GDM1 (cell line): Measurements from ENCODE around the gene LZTR1.

Source experiments
- DNase-seq: peaks from one replicate; lab custom pipeline; 2025; lab: John Stamatoyannopoulos, UW

The LZTR1 gene

DNA sequence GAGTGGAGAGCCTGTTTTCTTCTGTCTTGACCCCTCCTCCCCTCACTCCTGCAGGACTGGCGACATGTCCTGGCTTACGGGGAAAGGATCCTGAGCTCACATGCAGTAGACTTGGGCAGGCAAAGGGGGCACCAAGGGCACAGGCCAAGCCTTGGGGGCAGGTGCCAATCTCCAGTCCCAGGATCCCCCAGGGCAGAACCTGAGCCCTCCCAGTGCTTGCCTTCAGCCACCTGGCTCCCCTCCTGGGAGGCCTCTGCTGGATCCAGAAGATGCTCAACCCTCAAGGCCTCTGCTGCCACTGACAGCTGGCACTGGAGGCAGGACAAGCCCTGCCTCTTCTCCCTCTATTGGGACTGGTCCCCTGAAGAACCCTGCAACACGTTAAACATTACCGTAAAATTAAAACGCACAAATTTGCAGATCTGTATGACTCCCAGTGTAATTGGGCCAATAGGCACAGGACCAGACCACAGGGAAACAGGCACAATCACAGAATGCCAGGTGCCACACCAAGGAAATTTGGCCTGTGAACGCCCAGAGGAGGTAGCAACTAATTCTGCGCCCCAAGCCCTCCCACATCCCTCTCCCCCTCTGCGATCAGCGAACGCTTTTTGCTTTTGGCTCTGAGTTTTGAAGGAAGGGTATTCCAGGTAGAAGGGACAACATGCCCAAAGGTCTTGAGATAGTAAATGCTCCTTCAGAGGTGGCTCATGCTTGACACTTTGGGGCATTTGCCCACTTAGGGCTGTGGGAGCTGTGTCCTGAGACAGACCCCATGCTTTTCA is 967 bp upstream of the LZTR1 start:
- DNase-seq = no peak

DNA sequence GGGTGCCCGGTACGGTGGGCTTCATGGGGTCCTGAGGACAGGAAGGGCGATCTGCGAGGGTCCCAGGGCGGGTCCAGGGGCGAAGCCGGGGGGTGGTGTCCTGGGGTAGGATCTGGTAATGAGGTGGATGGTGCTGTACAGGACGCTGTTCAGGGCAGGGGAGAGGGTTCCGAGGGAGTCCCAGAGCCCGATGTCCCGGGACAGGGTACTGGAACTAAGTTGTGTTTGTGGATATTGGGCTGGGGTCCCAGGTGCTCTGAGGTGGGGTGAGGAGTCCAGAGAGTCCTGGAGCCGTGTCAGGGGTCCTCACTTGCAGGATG is 426 bp downstream of the LZTR1 start:
- no peak for DNase-seq

DNA sequence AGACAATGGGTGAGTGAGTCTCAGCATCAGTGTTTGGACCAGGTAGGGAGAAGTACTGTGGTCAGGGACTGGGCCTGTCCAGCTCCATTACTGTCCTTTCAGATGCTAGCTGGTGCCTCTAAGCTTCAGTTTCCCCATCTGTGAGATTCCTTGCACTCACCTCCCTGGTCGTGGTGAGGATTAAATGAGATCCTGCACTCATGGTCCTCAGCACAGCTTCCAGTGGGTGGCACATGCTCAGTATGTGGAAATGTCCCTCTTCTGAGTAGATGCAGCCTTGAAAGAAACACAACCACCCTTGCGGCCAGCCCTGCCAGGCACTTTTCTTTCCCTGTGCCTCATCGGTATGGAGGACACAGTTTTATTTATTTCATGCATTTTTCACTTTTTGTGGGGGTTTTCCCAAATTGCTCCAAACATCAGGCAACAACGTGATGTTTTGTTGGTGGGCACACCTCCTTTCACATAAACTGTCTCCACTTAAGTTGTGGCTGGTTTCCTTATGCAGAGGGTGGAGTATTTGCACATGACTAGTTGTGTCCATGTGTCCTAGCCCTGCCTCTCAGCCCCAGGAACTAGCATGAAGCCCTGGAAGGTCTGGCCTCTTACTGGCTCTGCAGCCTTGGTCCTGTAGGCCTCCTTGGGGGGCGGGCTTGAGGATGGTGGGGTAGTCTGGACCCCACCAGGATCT is 1.1 kb downstream of the LZTR1 start:
- DNase-seq = no peak

DNA sequence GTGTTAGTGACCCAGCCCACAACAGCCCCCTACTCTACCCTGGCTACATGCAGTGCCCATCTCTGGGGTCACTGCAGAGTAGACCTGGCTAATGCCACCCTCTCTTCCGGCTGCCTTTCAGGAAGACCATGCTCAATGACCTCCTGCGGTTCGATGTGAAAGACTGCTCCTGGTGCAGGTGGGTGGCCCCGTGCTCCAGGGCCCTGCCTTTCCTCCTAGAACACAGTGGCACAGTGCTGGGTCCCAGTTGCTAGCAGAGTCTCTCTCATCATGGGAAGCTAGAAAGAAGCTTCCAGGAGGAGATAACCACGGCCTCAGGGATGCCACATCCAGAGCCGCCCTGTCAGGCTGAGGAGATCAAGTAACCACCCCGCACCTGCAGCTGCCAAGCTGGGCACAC is 3.6 kb downstream of the LZTR1 start:
- DNase-seq = no peak

DNA sequence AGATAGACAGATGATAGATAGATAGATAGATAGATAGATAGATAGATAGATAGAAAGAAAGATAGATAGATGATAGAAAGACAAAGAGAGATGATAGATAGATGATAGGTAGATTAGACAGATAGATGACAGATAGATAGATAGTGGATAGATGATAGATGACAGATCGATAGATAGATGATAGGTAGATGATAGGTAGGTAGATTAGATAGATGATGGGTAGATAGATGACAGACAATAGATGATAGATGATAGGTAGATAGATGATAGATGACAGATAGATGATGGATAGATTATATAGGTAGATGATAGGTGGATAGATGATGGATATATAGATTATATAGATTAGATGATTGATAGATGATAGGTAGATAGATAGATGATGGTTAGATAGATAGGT is 4.3 kb downstream of the LZTR1 start:
- no peak for DNase-seq

DNA sequence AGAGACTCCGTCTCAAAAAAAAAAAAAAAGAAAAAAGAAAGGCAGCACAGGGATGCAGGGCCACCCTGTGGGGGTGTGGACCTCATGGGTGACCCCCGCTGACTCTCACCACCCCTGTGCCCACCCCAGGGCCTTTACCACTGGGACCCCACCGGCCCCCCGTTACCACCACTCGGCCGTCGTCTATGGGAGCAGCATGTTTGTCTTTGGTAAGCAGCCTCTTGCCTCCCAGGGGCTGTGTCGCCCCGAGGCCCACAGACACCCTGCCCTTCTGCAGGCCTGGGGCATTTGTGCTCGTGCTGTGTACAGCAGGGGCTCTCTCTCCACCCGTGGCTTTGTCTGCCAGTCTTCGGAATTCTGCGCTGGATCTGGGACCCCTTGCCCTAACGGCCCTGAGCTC is 5.3 kb downstream of the LZTR1 start:
- no peak for DNase-seq

DNA sequence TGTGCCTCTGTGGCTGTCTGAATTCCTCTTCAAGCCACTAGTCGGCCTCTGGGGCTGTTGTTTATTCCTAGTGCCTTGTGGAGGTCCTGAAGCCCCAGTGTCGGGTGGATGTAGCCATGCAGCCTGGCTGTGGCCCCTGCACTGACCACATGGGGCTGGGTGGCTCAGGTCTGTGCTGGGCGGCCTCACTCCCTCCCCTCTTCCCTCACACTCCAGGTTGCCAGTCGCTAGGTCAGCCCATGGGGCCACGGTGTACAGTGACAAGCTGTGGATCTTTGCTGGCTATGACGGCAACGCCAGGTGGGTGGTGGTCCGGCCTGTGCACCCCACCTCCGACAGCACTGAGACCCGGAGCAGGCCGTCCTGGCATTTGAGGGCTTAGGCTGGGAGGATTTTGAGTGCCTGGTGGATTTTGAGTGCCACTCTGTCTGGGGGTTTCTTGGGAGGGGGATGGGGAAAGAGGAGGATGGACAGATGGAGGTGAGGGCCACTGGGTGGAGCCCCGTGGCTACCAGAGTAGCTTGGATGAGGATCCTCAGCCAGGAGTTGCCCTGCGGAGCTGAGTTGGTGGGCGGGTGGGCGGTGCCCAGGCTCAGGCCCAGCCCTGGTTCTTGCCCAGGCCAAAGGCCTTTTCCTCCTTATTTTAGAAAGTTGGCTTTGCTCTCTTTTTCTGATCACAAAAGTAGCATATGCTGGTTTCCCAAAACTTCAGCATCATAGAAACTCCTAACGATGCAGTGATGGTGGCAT is 6.7 kb downstream of the LZTR1 start:
- DNase-seq = no peak

DNA sequence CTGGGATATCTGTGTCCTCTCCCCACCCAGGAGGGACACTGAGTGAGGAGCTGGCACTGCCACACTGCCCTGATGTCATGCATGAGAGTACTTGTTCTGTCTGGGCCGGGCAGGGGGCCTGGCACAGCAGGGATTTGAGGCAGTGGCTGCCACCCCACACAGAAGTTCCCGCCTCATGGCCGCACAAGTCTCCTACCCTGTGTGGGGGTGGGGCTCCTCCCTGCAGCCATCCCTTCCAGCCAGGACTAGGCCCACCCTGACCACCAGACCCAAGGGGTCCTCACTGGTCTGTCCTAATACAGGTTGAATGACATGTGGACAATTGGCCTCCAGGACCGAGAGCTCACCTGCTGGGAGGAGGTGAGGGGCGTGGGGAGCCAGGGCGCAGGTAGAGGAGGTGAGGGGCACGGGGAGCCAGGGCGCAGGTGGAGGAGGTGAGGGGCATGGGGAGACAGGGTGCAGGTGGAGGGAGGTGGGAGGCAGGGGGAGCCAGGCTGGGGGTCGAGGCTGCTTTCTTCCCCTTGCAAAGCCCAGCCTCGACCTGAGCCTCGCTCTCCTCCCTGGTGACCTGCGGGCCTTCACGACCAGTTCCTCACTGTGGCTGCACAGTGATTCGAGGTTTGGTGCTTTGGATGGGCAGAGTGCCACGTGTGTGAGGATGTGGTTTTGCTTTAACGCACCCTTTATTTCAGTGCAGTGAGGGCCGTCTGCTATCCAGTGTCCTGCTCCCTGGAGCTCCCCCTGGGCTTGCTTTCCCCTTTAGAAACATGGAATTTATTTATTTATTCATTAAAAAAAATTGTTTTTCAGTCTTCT is 7.4 kb downstream of the LZTR1 start:
- no peak for DNase-seq

DNA sequence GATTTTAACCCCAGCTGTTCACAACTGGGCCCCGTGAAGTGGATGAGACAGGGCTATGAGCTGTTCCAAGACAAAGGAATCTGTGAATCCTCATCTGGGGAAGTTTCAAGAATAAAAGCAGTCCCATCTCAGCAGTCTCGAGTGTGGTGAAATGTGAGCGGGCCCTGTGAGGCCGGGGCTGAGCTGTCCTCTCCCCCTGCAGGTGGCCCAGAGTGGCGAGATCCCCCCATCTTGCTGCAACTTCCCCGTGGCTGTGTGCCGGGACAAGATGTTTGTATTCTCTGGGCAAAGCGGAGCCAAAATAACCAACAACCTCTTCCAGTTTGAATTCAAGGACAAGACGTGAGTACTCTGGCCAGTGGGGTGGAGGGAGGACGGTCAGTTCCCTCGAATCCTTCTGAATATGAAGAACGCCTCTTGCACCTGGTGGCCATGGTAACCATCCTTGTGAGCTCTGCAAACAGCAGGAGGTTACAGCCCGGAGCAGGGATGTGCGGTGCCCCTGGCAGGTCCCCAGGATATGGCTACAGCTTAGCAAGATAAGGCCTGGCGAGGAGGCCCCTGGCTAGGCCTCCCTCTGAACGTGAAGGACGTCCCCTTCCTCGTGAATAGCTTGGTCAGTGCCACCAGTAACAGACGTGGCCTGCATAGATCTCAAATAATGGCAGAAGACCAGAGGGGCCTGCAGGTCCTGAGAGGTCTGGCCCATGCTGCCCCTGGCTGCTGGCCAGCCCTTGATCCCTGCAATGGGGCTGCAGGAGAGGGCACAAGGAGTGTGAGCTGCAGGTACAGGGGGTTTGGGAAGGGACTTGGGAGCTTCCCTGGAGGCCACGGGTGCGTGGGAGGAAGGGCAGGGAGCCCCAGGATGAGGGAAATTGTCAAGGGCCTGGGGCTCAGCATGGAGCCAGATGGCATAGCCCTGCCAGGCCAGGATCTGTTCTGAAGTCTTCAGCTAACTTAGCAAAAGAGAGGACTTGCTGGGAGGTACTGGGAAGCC is 8.4 kb downstream of the LZTR1 start:
- DNase-seq = no peak

DNA sequence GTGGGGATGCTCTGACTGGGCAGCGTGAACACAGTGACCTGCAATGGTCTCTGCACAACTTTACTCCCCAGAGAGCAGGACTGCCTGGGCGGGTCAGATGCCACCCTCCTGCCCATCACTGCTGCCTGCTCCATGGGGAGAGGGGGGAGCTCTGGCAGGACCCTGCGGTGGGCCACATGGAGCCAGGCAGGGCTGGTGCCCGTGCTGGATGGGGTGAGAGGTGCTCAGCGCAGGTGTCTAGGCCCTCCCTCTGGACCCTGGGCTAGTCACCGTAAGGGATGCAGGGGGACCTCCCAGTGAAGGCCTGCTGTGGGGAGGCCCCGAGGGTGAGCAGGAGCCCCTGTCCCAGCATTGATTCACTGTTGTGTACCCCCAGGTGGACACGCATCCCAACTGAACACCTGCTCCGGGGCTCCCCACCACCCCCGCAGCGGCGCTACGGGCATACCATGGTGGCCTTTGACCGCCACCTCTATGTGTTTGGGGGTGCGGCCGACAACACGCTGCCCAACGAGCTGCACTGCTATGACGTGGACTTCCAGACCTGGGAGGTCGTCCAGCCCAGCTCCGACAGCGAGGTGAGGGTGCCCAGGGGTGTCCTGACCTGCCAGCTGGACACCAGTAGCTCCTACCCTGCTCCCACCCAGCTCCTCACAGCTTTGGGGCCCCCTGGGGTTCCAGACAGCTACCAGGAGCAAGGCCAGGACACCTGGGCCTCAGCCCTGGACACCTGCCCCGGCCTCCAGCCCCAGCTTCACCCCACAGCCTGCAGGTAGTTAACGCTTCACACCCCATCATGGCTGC is 9.4 kb downstream of the LZTR1 start:
- no peak for DNase-seq

DNA sequence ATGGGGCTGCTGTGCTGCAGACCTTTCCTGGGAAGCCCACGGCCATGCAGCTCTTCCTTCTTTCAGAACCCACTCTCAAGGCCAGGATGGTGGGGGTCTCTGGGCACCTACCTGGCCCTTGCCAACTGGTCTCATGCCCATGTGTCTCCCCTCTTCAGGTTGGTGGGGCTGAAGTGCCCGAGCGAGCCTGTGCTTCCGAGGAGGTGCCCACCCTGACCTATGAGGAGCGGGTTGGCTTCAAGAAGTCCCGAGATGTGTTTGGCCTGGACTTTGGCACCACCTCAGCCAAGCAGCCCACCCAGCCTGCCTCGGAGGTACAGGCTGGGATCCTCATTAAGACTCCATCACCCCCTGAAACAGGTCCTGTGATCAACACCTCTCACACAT is 10.0 kb downstream of the LZTR1 start:
- DNase-seq = no peak

DNA sequence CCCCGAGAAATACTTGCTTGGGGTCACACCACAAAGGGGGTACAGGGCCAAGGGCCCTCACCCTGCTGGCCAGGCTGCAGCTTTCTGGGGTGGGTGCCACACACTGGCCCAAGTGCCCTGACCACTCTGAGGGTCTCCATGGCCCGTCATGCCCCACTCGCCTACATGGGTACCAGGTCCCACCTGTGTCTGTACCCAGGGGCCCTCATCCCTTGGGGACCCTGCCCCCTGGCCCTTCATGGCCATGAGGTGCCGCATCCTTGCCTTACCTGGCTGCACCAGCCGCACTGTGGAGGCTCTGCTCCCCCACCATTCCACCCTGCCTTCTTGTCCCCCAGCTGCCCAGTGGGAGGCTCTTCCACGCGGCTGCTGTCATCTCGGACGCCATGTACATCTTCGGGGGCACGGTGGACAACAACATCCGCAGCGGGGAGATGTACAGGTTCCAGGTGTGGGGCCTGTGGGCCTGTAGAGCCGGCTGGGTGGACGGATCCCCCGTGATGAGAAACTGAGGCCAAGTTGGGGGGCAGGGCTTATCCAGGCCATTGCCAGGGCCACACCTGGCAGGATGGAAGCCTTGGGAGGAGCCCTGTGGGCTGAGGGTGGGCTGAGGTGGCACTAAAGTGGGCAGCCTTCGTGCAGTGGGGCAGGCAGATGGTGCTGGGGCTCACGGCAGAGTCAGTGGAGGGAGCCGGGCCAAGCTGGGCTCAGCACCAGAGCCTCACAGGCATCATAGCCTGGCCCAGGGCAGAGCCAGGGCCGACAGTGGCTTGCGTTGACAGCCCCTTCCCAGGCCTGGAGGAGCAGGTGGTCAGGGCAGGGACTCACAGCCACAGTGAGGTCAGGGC is 10.6 kb downstream of the LZTR1 start:
- no peak for DNase-seq

DNA sequence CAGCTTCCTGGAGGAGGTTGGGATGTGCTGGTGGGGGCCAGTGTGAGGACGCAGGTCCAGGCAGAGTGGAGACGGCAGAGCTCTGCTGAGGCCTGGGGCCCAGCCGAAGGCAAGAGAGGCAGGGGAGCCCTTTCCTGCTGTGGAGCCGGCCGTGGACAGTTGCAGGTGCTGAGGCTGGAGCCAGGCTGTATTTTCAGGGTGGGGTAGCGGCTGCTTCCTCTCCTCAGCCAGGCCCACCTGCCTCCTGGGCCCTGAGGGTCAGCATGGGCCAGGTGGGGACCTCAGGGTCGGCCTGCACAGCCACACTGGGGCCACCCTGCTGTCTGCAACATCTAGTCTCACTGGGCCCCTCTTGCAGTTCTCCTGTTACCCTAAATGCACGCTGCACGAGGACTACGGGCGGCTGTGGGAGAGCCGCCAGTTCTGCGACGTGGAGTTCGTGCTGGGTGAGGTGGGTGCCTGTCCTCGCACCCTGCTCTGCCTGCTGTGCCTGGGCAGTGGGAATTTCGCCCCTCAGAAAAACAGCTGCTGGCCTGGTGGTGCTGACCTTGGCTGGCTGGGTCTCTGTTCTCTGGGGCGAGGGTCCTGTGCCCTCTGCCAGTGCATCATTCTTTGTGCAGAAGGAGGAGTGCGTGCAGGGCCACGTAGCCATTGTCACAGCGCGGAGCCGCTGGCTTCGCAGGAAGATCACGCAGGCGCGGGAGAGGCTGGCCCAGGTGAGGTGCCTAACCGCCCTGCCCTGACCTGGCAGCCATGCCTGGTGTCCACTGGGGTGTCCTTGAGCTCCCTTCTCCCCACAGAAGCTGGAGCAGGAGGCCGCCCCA is 11.4 kb downstream of the LZTR1 start:
- no peak for DNase-seq

DNA sequence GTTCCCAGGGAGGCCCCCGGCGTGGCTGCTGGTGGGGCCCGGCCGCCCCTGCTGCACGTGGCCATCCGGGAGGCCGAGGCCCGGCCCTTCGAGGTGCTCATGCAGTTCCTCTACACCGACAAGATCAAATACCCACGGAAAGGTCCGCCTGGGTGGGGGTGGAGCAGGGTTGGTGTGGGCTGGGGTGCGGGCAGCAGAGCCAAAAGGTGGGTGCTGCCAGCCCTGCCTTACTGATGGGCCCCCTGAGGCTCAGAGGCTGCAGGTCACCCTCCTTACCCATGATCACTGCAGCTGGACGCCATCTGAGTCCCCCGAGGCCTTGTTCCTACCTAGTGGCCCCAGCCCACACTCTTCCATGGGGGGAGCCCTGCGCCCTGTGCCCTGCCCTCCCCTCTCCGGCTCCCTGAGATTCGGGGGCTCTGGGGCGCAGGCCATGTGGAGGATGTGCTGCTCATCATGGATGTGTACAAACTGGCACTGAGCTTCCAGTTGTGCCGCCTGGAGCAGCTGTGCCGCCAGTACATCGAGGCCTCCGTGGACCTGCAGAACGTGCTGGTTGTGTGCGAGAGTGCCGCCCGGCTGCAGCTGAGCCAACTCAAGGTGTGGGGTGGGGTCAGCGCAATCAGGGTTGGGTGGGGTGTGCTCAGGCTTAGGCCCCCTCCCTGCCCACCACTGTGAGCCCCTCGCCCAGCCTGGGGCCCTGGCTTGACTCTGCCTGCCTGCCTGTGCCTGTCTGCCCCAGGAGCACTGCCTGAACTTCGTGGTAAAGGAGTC is 12.2 kb downstream of the LZTR1 start:
- DNase-seq = no peak

DNA sequence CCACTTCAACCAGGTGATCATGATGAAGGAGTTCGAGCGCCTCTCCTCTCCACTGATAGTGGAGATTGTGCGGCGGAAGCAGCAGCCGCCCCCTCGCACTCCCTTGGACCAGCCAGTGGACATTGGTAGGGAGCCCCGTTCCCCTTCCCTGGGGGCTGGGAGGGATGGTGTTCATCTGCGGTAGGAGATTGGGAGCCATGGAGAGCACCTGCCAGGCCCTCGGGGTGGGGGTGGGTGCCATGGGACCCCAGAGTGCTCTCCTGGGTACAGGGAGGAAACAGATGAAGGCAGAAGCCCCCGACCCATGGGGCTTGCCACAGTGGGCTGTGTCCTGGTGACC is 12.8 kb downstream of the LZTR1 start:
- no peak for DNase-seq

DNA sequence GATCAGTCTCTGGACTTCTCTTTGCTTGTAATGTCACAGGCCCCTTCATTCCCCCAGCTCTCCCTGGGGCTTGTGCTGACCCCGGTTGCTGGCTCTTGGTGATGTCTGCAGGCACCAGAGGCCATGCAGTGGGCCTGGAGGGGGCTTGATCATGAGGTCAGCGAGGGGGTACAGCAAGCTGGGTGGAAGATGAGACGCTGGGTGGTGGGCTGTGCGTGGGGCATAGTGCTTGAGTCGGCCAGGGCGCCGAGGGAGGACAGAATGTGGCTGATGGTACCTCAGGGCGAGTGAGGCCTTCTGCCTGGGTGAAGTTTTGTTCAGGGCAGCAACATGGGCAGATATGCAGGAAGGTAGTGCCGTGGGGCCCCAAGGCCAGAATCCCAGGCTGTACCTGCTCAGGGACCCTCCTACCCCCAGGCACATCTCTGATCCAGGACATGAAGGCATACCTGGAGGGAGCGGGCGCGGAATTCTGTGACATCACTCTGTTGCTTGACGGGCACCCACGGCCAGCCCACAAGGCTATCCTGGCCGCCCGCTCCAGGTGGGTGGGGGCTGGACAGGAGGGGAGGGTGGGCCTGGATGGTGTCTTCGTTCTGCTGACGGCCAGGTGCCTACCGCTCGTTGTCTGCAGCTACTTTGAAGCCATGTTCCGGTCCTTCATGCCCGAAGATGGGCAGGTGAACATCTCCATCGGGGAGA is 13.4 kb downstream of the LZTR1 start:
- no peak for DNase-seq

DNA sequence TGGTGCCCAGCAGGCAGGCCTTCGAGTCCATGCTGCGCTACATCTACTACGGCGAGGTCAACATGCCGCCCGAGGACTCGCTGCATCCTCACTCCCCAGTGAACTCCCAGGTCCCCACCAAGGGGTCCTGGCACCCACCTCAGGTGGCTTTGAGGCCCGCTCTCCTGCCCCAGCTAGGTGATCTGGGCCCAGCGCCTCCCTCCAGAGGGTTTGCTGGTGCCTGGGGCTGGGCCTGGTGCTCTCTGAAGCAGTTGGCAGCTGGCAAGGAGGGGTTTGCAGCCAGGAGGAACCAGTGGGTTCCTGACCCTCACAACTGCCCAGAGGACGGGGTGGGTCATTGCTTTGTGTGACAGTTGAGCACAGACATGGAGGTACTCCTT is 13.9 kb downstream of the LZTR1 start:
- DNase-seq = no peak
